Right ventricle myocardium inferior (tissue), 1 donor: ENCODE data around the gene ZIM2. TPM values are rescaled to one million over a fixed set of nuclear protein-coding genes. Genes with fewer than 3 reads are reported as not detected.

Experiments used
- ATAC-seq: fragments of 200-7000 bp; cut with Tn5 transposase; one replicate; pipeline ENCODE4 v1.9.1; 2020; ENCODE audit warnings: mild to moderate bottlenecking, moderate library complexity
- DNase-seq: peaks from one replicate; pipeline ENCODE4 v3.0.0; 2021; ENCODE audit errors: missing footprints
- intact Hi-C: fragments of 100-400 bp; cut with DNase I; formaldehyde crosslinking; loops from one replicate; pipeline ENCODE4 v1.11.0; 2022
- total RNA-seq: library from RNA; stranded (reverse); fragmentation: NEBNext Ultra II Directional; extraction: Animal tissue kit (Norgen Biotek cat#: 25700); gene quantifications from one replicate; pipeline ENCODE4 v1.2.1, GENCODE V29; 2021
- donor health status: DM: no; HTN: yes; CAD: no; lungs with severe emphysema.

ZIM2 gene
- total RNA-seq, 1 donor from 2014 or later = not detected

GRCh38 chr19:56732976-56733375 is 107.5 kb downstream of the ZIM2 start:
- intact Hi-C loops = no loop called here
- no peak for DNase-seq
- ATAC-seq = no peak

GRCh38 chr19:56727677-56728076 is 112.8 kb downstream of the ZIM2 start:
- intact Hi-C loops = loop anchor here (10.0 kb wide), 1 partner anchor 333 kb away; the partner anchor contains the start of gene ZNF582
- no peak for ATAC-seq
- no peak for DNase-seq

GRCh38 chr19:56725829-56726424 is 114.6 kb downstream of the ZIM2 start:
- no peak for ATAC-seq
- no peak for DNase-seq
- intact Hi-C loops = loop anchor here (10.0 kb wide), 1 partner anchor 331 kb away; the partner anchor contains the start of gene ZNF582

Other genes starting within 250 kb of the ZIM2 start
- gene ZNF71, start 245.4 kb downstream of the ZIM2 start, total RNA-seq = 6.4 TPM
- gene SMIM17, start 197.6 kb downstream of the ZIM2 start, total RNA-seq = not detected
- gene ZNF835, start 169.0 kb downstream of the ZIM2 start, total RNA-seq = 7.3 TPM
- 7.9 TPM for gene PEG3, start within 50 bp of the ZIM2 start, total RNA-seq